K562 (cell line): Measurements from ENCODE around the gene DNAH9. TPM values are rescaled to one million over a fixed set of nuclear protein-coding genes. Genes with fewer than 3 reads are reported as not detected.
"Not testable (repeated sequence)": the region's sequence is repeated elsewhere in the genome, so short reads cannot be mapped to it uniquely, and the experiment has no call there.

ENCODE experiments used
- ATAC-seq: fragments of 200-7000 bp; cut with Tn5 transposase; 3 replicates; pipeline ENCODE4 v1.9.1; 2020; ENCODE audit warnings: moderate library complexity
- BruUV-seq: library from RNA; stranded (reverse); fragments of 400-500 nt; replicated peaks from 2 replicates; lab custom pipeline; 2021; lab: Mats Ljungman, UMichigan
- CTCF ChIA-PET: fragments of 300-600 bp; formaldehyde crosslinking; extraction: SDS; loops from one replicate; lab custom pipeline; 2021; ENCODE audit warnings: low intra/inter-chr PET ratio; lab: Yijun Ruan, JAX
- POLR2A ChIA-PET: fragments of 300-600, 350-650 bp; sonication (Branson Sonifier 250); formaldehyde crosslinking; extraction: SDS; loops from one replicate; lab custom pipeline; 2021; ENCODE audit warnings: antibody characterized with exemption, inconsistent platforms; lab: Yijun Ruan, JAX
- DNase-seq, 4 experiments: peaks; one replicate each; pipeline versions ENCODE4 v3.0.0 to v3.0.0-alpha.2; 2011 to 2018; ENCODE audit warnings: low spot score in 3 of 4, mixed read lengths in 3 of 4; ENCODE audit errors: extremely low read depth in 1 of 4
- FAIRE-seq: peaks from 2 replicates; lab custom pipeline; 2011; peaks lifted over from hg19 to GRCh38; lab: Jason Lieb, UNC
- H2AFZ ChIP-seq: 2 replicates; pipeline ENCODE4 v1.6.0; 2011; ENCODE audit warnings: low read depth, low read length, control low read depth, inconsistent platforms
- H3K27ac ChIP-seq: fragments of 200-600 bp; 3 replicates; pipeline ENCODE4 v1.8.0; 2011; ENCODE audit warnings: low read depth, mild to moderate bottlenecking, control low read depth, inconsistent platforms, low read length, moderate library complexity, mixed read lengths; ENCODE audit errors: extremely low read depth
- H3K27me3 ChIP-seq, 2 experiments: fragments of 300-600 bp in 1 of 2; 2 replicates in 1 of 2; 3 replicates in 1 of 2; pipeline versions ENCODE4 v1.6.0 to v1.8.0; 2011; ENCODE audit warnings: inconsistent platforms in 2 of 2, low read length in 2 of 2, mild to moderate bottlenecking in 1 of 2, mixed read lengths in 1 of 2, moderate library complexity in 1 of 2; ENCODE audit not compliant: control insufficient read depth in 2 of 2, insufficient read depth in 2 of 2
- H3K36me3 ChIP-seq: fragments of 300-600 bp; 3 replicates; pipeline ENCODE4 v1.8.0; 2011; ENCODE audit warnings: mild to moderate bottlenecking, low read length, inconsistent platforms; ENCODE audit not compliant: control insufficient read depth, insufficient read depth
- H3K4me1 ChIP-seq, 2 experiments: fragments of 200-600 bp in 1 of 2; replicated peaks in 1 of 2; 2 replicates in 1 of 2; 3 replicates in 1 of 2; pipeline versions ENCODE4 v1.5.1 to v1.8.0; 2011; ENCODE audit warnings: inconsistent platforms in 2 of 2, low read length in 2 of 2, mild to moderate bottlenecking in 1 of 2, mixed read lengths in 1 of 2, moderate library complexity in 1 of 2; ENCODE audit not compliant: control insufficient read depth in 2 of 2, insufficient read depth in 2 of 2
- H3K4me2 ChIP-seq: 2 replicates; pipeline ENCODE4 v1.6.1; 2011; ENCODE audit warnings: low read length, control low read depth, inconsistent platforms, mixed read lengths; ENCODE audit not compliant: insufficient read depth
- H3K4me3 ChIP-seq: fragments of 200-600 bp; sonication (generic), shearing (Covaris generic); 2 replicates; pipeline ENCODE4 v1.5.1; 2016; ENCODE audit warnings: control low read depth, inconsistent platforms
- H3K79me2 ChIP-seq: fragments of 200-600 bp; 3 replicates; pipeline ENCODE4 v1.8.0; 2011; ENCODE audit warnings: low read length, inconsistent platforms; ENCODE audit not compliant: control insufficient read depth, insufficient read depth
- H3K9ac ChIP-seq, 2 experiments: 2 replicates each; pipeline versions ENCODE4 v1.6.0 to v1.6.1; 2011; ENCODE audit warnings: low read depth in 2 of 2, low read length in 2 of 2, control low read depth in 1 of 2, inconsistent platforms in 1 of 2, mild to moderate bottlenecking in 1 of 2, mixed read lengths in 1 of 2; ENCODE audit not compliant: insufficient read depth in 1 of 2
- H3K9me1 ChIP-seq: one replicate; pipeline ENCODE4 v1.6.0; 2011; ENCODE audit warnings: inconsistent platforms, mild to moderate bottlenecking, low read length, moderate library complexity; ENCODE audit not compliant: control insufficient read depth, insufficient read depth
- H3K9me3 ChIP-seq: replicated peaks from 2 replicates; pipeline ENCODE4 v1.5.1; 2011; ENCODE audit warnings: low read depth, low read length, inconsistent platforms; ENCODE audit not compliant: control insufficient read depth, insufficient read depth
- H4K20me1 ChIP-seq: replicated peaks from 2 replicates; pipeline ENCODE4 v1.6.1; 2011; ENCODE audit warnings: low read length, inconsistent platforms, mixed read lengths; ENCODE audit not compliant: control insufficient read depth, insufficient read depth
- C11orf30 ChIP-seq: fragments of 450-650 bp; IDR thresholded peaks from 2 replicates; pipeline ENCODE4 v1.6.1; 2016; ENCODE audit warnings: low read depth, mild to moderate bottlenecking
- CBFA2T2 ChIP-seq: fragments of 450-650 bp; conservative IDR thresholded peaks from 2 replicates; pipeline ENCODE4 v1.6.1; 2017; ENCODE audit warnings: mild to moderate bottlenecking
- CBFA2T3 ChIP-seq: fragments of 450-650 bp; IDR thresholded peaks from 2 replicates; pipeline ENCODE4 v1.6.1; 2017
- CTBP1 ChIP-seq: fragments of 450-650 bp; IDR thresholded peaks from 2 replicates; pipeline ENCODE4 v1.6.1; 2016; ENCODE audit warnings: borderline replicate concordance
- E2F6 ChIP-seq, 2 experiments: IDR thresholded peaks; 2 replicates each; pipeline ENCODE4 v1.6.1; 2011; ENCODE audit warnings: borderline replicate concordance in 1 of 2, control low read depth in 1 of 2, low read depth in 1 of 2, low read length in 1 of 2, mild to moderate bottlenecking in 1 of 2, mixed read lengths in 1 of 2, moderate library complexity in 1 of 2; ENCODE audit not compliant: insufficient read depth in 1 of 2, insufficient read length in 1 of 2, poor library complexity in 1 of 2, severe bottlenecking in 1 of 2; ENCODE audit errors: extremely low read depth in 1 of 2
- ETV5 ChIP-seq: sonication (generic); formaldehyde crosslinking; IDR thresholded peaks from 2 replicates; pipeline ENCODE4 v1.4.0; 2020; ENCODE audit warnings: low read depth, mild to moderate bottlenecking, missing genetic modification reagents
- HMG20B ChIP-seq: fragments of 250-450 bp; sonication (Bioruptor Pico); IDR thresholded peaks from 2 replicates; pipeline ENCODE4 v1.5.0; 2021; ENCODE audit warnings: mild to moderate bottlenecking
- MAFG ChIP-seq: fragments of 450-650 bp; conservative IDR thresholded peaks from 2 replicates; pipeline ENCODE4 v1.6.1; 2016; ENCODE audit warnings: missing genetic modification characterization, missing compliant biosample characterization
- NFE2 ChIP-seq: IDR thresholded peaks from 2 replicates; pipeline ENCODE4 v1.6.1; 2014; ENCODE audit warnings: antibody characterized with exemption, low read depth
- NFE2L1 ChIP-seq: fragments of 450-650 bp; IDR thresholded peaks from 2 replicates; pipeline ENCODE4 v1.6.1; 2016; ENCODE audit warnings: missing genetic modification characterization, low read depth, mild to moderate bottlenecking, missing compliant biosample characterization, moderate library complexity, borderline replicate concordance
- SUPT5H ChIP-seq: fragments of 450-650 bp; IDR thresholded peaks from 2 replicates; pipeline ENCODE4 v1.6.1; 2016
- TAL1 ChIP-seq: fragments of 450-650 bp; IDR thresholded peaks from 2 replicates; pipeline ENCODE4 v1.6.1; 2016; ENCODE audit warnings: mild to moderate bottlenecking
- TCF3 ChIP-seq: sonication (generic); formaldehyde crosslinking; IDR thresholded peaks from 2 replicates; pipeline ENCODE4 v1.4.0; 2020; ENCODE audit warnings: mild to moderate bottlenecking, missing genetic modification reagents
- TEAD4 ChIP-seq, 2 experiments: sonication (generic) in 1 of 2; formaldehyde crosslinking in 1 of 2; IDR thresholded peaks; 2 replicates each; pipeline versions ENCODE4 v1.6.1 to v1.8.0; 2012 to 2022; ENCODE audit warnings: borderline replicate concordance in 1 of 2, inconsistent platforms in 1 of 2, low read length in 1 of 2, mild to moderate bottlenecking in 1 of 2, missing genetic modification reagents in 1 of 2
- TRIM24 ChIP-seq, 2 experiments: fragments of 450-650 bp; IDR thresholded peaks; 2 replicates each; pipeline ENCODE4 v1.6.1; 2016
- ZNF316 ChIP-seq: fragments of 450-650 bp; IDR thresholded peaks from 2 replicates; pipeline ENCODE4 v1.6.1; 2016
- WGBS: fragments of 100-300 bp; shearing (Covaris generic); methylation state at CpG from one replicate; pipeline ENCODE4 v1.1.6; 2016; ENCODE audit warnings: low coverage, mixed read lengths; ENCODE audit not compliant: insufficient coverage; ENCODE audit errors: missing lambda C conversion rate; 5-methylcytosine and 5-hydroxymethylcytosine counted together
- in situ Hi-C: fragments of 300-500 bp; cut with MboI; formaldehyde crosslinking; loops from 4 replicates; pipeline ENCODE4 v1.15.0; 2018; ENCODE audit warnings: inconsistent platforms, mixed read lengths
- intact Hi-C: fragments of 100-400 bp; cut with micrococcal nuclease; formaldehyde crosslinking; loops from 2 replicates; pipeline ENCODE4 v1.14.2; 2022
- polyA plus RNA-seq, 8 experiments: library from polyadenylated mRNA; depleted of rRNA in 4 of 8; stranded (reverse) in 5 of 8; unstranded in 3 of 8; fragments of >200 nt; fragmentation: Nextera tagmentation in 2 of 8; fragmentation: Illumina TruSeq in 1 of 8; extraction: Ambion mirVana in 2 of 8; extraction: Trizol in 1 of 8; gene quantifications; 2 replicates each; pipeline versions ENCODE4 v1.2.1 to v1.2.3, GENCODE V29; 2011 to 2014; ENCODE audit warnings: inconsistent platforms in 1 of 8, missing spikeins in 1 of 8
- total RNA-seq, 7 experiments: library from RNA; depleted of rRNA in 6 of 7; stranded (reverse); fragments of >200 nt in 6 of 7; fragmentation: Illumina TruSeq in 2 of 7; extraction: Trizol in 2 of 7; gene quantifications; 2 replicates each; pipeline versions ENCODE4 v1.2.1 to v1.2.3, GENCODE V29; 2011 to 2021; ENCODE audit warnings: low replicate concordance in 1 of 7

The DNAH9 gene
- total and polyA plus RNA-seq, 9 of the 15 experiments (the other 6 are each of a cell fraction or from before 2014, with no cell fraction given): not detected

GRCh38 chr17:11949571-11949970 is 351.3 kb downstream of the DNAH9 start:
- CTCF ChIA-PET, POLR2A ChIA-PET: not testable (repeated sequence)
- WGBS: 88% methylated on average over 1 of the region's 1 CpG

GRCh38 chr17:11950771-11951519 is 352.7 kb downstream of the DNAH9 start:
- ChIA-PET POLR2A (no interaction called here), CTCF (no interaction called here)
- BruUV-seq: no TSS peak
- in situ Hi-C loops: no loop called here
- no peaks in the 10 kb centered on the region for H3K79me2 ChIP-seq
- peak; percentile 33 to 68 (median 43) for DNase-seq
- H3K4me1 ChIP-seq: no peaks in the 10 kb centered on the region; a peak in 1 of 5 replicates
- H3K36me3 ChIP-seq: no peaks in the 10 kb centered on the region
- no peak overlapping the region for H3K27ac ChIP-seq
- FAIRE-seq: peak; percentile 84
- H4K20me1 ChIP-seq: no peaks in the 10 kb centered on the region
- no peaks in the 10 kb centered on the region; the same call in 1 of the 2 replicates for H3K9me3 ChIP-seq
- 0 out of 2 replicates have a peak overlapping the region, but pooled peaks have one; percentile 1 for H2AFZ ChIP-seq
- H3K4me3 ChIP-seq: no peak overlapping the region
- no peak overlapping the region for H3K9ac ChIP-seq
- H3K9me1 ChIP-seq: no peaks in the 10 kb centered on the region
- intact Hi-C loops: no loop called here
- WGBS: 9% methylated on average over 5 of the region's 7 CpGs
- no peak overlapping the region for H3K4me2 ChIP-seq
- ATAC-seq: peak; percentile 75
- H3K27me3 ChIP-seq: no peaks in the 10 kb centered on the region
- TF ChIP-seq TCF3 (CRISPR knock-in tag): peak; percentile 21; the same call in 1 of the 2 replicates
- no peak for TF ChIP-seq HMG20B (CRISPR knock-in tag)
- peak; percentile 32 for TF ChIP-seq CBFA2T2
- TF ChIP-seq ZNF316: peak; percentile 80
- TF ChIP-seq CBFA2T3: peak; percentile 68
- 0 out of 2 replicates have a peak, but pooled peaks have one; percentile 31 for TF ChIP-seq TEAD4 (IDR thresholded peaks at IDR 0.05; ENCODE audit: low read length)
- no peak for TF ChIP-seq TEAD4 (CRISPR knock-in tag; IDR thresholded peaks at IDR 0.05; ENCODE audit: borderline replicate concordance)
- peak in 1 of 2 experiments; percentile 73 for TF ChIP-seq E2F6 (IDR thresholded peaks at IDR 0.05; ENCODE audit: borderline replicate concordance in 1 of 2, extremely low read depth in 1 of 2, insufficient read depth in 1 of 2, insufficient read length in 1 of 2, low read depth in 1 of 2, low read length in 1 of 2, poor library complexity in 1 of 2, severe bottlenecking in 1 of 2)
- TF ChIP-seq CTBP1: peak; percentile 37; the same call in 1 of the 2 replicates
- TF ChIP-seq TRIM24 (IDR thresholded peaks at IDR 0.05): peak in 1 of 2 experiments; percentile 18; a peak in 1 of 4 replicates
- TF ChIP-seq NFE2L1: peak; percentile 60; the same call in 1 of the 2 replicates
- TF ChIP-seq NFE2: peak; percentile 79
- TF ChIP-seq MAFG (tag): peak; percentile 72
- TF ChIP-seq C11orf30: peak; percentile 66
- TF ChIP-seq TAL1: peak; percentile 36; the same call in 1 of the 2 replicates
- no peak for TF ChIP-seq ETV5 (CRISPR knock-in tag)
- TF ChIP-seq SUPT5H: no peak

More at GRCh38 chr17:11949571-11949970, 351.3 kb downstream of the DNAH9 start:
- H3K9me3 ChIP-seq, FAIRE-seq, H3K27ac ChIP-seq, intact Hi-C loops, DNase-seq, H4K20me1 ChIP-seq, H3K4me2 ChIP-seq, H3K79me2 ChIP-seq, H2AFZ ChIP-seq, H3K9me1 ChIP-seq, H3K9ac ChIP-seq, BruUV-seq, in situ Hi-C loops, H3K36me3 ChIP-seq, H3K4me3 ChIP-seq, H3K27me3 ChIP-seq, ATAC-seq, H3K4me1 ChIP-seq: not testable (repeated sequence)
